Stimulated activated CD4-positive, alpha-beta T cell treated with anti-CD3 and anti-CD28 coated beads, Interleukin-2, amount 100 ng/mL, for 4 hours (primary cell): ENCODE measurements around the gene SYT2.
"Not testable (repeated sequence)": the region's sequence is repeated elsewhere in the genome, so short reads cannot be mapped to it uniquely, and the experiment has no call there.

Experiments used
- DNase-seq: peaks from one replicate; pipeline ENCODE4 v3.0.0-alpha.2; 2020; ENCODE audit warnings: low read depth

SYT2 gene

DNA sequence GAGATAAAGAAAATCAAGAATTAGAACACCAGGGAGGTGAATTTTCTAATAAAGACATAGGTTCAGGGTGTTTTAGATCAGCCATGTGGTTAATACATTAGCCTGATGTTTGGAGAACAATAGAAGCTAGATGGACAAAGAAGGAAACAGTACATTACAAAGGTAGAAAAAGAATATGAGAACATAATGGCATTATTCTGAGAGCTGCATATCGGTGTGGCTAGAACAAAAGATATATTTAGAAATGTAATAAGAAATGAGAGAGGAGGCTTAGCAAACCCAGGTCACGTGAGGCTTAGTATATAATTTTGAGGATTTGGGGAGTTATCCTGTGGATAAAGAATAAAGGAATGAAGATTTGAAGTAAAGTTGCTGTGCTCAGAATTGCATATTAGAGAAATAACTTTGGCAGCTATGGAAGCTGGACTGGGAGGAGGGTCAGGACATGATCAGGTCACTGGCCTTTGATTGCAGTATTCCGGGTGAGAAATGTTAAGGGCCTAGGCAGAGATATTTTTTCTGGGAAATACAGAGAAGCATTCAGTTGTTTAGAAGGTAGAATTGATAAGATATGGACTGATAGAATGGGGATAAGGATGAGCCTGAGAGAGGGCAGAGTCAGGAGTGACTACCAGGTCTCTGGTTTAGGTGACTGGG is 164.5 kb downstream of the SYT2 start:
- not testable (repeated sequence) for DNase-seq

DNA sequence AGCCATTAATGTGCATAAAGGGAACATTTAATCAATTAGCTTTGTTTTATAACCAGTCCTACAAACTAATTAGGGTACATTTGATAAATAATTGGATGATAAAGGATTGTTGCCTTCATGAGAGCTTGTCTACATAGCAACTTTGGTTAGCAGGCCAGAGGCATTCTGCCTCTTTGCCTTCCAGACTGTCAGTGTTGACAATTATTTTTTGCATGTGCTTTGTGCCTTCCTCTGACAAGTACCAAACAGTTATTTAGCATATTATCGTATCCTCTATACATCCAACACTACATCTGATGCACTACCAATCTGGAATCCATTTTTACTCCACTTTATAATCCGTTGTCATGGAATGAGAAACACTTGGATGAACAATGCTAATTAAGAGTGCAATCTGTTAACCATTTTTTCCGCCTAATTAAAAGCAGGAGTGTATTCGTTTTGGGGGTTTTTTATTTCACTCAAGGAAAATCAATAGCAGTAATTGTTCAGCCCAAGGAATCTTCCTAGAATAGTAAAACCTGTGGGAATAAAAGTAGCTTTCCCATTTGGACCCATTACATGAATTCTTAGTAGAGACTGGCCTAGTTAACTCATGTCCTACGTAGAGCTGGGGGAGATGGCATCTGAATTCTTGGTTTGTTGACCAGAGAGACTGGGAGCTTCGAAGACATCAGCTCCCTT is 165.3 kb downstream of the SYT2 start:
- DNase-seq: not testable (repeated sequence)

DNA sequence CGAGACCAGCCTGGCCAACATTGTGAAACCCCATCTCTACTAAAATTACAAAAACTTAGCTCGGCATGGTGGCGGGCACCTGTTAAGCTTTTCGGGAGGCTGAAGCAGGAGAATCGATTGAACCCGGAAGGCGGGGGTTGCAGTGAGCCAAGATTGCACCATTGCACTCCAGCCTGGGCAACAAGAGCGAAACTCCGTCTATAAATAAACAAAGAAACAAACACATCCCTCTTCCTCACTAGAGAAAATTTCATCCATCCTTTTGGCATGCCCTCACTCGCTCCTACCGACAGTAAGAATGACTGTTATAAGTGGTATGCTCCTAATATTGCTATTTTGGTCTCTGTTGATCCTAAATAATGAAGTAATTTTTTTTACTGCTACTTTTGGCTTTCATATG is 166.7 kb downstream of the SYT2 start:
- not testable (repeated sequence) for DNase-seq

- not testable (repeated sequence) for DNase-seq
Measured at GRCh38 chr1:202542415-202542814, 167.8 kb downstream of the SYT2 start.

DNA sequence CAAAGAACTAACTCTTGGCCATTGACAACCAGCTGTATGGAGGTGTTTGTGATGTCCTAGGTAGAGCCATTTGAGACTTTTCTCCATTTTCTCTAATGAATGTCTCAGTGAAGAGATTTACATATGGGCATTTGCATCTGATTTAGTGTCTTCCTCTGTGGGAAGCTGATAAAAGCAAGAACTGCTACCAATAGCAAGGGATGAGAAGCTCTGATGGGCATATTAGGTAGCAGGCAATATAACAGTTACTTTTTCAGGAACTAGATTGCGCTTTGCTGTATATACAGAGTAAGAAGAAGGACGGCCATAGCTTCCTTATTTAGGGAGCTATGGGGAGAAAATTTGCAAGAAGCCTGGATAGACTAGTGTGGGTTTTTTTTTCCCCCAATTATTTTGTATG is 169.4 kb downstream of the SYT2 start:
- not testable (repeated sequence) for DNase-seq
